ENCODE measurements around the gene C1orf21.

DNA sequence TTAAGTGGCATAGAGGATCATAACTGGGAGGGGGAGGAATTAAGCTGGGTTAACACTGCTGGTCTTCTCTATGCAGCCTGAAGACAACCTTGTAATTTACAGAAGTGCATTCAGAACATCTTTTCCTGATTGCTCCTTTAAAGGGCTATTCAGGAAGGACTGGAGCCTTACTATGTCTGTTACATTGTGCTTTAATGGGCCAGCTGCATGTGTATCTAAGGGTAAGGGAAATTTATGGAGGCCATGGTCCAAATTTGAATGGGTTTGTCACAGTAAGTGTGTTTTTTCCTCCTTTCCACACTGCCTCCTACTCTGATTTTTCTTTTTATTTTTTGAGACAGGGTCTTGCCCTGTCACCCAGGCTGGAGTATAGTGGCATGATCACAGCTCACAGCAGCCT, 19.6 kb downstream of the C1orf21 start:
- TF ChIP-seq, protein P1, sequence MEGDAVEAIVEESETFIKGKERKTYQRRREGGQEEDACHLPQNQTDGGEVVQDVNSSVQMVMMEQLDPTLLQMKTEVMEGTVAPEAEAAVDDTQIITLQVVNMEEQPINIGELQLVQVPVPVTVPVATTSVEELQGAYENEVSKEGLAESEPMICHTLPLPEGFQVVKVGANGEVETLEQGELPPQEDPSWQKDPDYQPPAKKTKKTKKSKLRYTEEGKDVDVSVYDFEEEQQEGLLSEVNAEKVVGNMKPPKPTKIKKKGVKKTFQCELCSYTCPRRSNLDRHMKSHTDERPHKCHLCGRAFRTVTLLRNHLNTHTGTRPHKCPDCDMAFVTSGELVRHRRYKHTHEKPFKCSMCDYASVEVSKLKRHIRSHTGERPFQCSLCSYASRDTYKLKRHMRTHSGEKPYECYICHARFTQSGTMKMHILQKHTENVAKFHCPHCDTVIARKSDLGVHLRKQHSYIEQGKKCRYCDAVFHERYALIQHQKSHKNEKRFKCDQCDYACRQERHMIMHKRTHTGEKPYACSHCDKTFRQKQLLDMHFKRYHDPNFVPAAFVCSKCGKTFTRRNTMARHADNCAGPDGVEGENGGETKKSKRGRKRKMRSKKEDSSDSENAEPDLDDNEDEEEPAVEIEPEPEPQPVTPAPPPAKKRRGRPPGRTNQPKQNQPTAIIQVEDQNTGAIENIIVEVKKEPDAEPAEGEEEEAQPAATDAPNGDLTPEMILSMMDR (IDR thresholded peaks at IDR 0.05): no peak
- TF ChIP-seq EZH2 (IDR thresholded peaks at IDR 0.05; ENCODE audit: borderline replicate concordance, insufficient read depth, low read depth, low read length, poor library complexity, severe bottlenecking): no peak
